ENCODE results near the gene PAGE2B. TPM values are rescaled to one million over a fixed set of nuclear protein-coding genes. Genes with fewer than 3 reads are reported as not detected.

The PAGE2B gene, protein sequence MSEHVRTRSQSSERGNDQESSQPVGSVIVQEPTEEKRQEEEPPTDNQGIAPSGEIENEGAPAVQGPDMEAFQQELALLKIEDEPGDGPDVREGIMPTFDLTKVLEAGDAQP
- total RNA-seq (2021) (0.46 to 0.94 TPM (median 0.92 TPM) in 3 replicates), Bru-seq, nascent RNA (percentile 19 among the genes with signal in this experiment)
- long read RNA-seq, experiment 1: 0 reads
- long read RNA-seq, experiment 2: 0 reads
- long read RNA-seq, experiment 3: 0 reads

GRCh38 chrX:55074851-55075467 is at the start of gene PAGE2B:
Gene PAGE2B, plus strand, starts transcription at chrX:55075030. Its CDS starts 1,012 bp downstream, at chrX:55076042.
- no peaks in the 10 kb centered on the region for H3K4me1 Mint-ChIP-seq
- DNase-seq (ENCODE audit: low spot score): no peak
- peaks cover 12% of the 10 kb centered on the region for H3K9me3 Mint-ChIP-seq
- TF ChIP-seq ZNF281 (CRISPR knock-in tag; IDR thresholded peaks at IDR 0.05): no peak
- no peaks in the 10 kb centered on the region for H3K36me3 Mint-ChIP-seq
- POLR2A ChIA-PET: no interaction called here
- no peak within 1 kb of the TSS for H3K4me3 Mint-ChIP-seq
- H3K27me3 Mint-ChIP-seq (ENCODE audit: low read depth): peaks cover 11% of the 10 kb centered on the region
- ATAC-seq: no peak
- CTCF ChIA-PET: no interaction called here
- H3K27ac Mint-ChIP-seq: no peak within 1 kb of the TSS

GRCh38 chrX:55026143-55026542 is 48.7 kb upstream of the PAGE2B start:
- Mint-ChIP-seq H3K27me3 (ENCODE audit: low read depth) (no peaks in the 10 kb centered on the region; the same call in 1 of the 2 replicates), H3K4me3 (no peak overlapping the region), H3K9me3 (no peaks in the 10 kb centered on the region), H3K36me3 (no peaks in the 10 kb centered on the region), H3K27ac (no peak overlapping the region), H3K4me1 (peaks cover 16% of the 10 kb centered on the region)
- DNase-seq (ENCODE audit: low spot score) (no peak), ATAC-seq (no peak)
- POLR2A ChIA-PET: no interaction called here
- CTCF ChIA-PET: no interaction called here
- TF ChIP-seq, protein P1, sequence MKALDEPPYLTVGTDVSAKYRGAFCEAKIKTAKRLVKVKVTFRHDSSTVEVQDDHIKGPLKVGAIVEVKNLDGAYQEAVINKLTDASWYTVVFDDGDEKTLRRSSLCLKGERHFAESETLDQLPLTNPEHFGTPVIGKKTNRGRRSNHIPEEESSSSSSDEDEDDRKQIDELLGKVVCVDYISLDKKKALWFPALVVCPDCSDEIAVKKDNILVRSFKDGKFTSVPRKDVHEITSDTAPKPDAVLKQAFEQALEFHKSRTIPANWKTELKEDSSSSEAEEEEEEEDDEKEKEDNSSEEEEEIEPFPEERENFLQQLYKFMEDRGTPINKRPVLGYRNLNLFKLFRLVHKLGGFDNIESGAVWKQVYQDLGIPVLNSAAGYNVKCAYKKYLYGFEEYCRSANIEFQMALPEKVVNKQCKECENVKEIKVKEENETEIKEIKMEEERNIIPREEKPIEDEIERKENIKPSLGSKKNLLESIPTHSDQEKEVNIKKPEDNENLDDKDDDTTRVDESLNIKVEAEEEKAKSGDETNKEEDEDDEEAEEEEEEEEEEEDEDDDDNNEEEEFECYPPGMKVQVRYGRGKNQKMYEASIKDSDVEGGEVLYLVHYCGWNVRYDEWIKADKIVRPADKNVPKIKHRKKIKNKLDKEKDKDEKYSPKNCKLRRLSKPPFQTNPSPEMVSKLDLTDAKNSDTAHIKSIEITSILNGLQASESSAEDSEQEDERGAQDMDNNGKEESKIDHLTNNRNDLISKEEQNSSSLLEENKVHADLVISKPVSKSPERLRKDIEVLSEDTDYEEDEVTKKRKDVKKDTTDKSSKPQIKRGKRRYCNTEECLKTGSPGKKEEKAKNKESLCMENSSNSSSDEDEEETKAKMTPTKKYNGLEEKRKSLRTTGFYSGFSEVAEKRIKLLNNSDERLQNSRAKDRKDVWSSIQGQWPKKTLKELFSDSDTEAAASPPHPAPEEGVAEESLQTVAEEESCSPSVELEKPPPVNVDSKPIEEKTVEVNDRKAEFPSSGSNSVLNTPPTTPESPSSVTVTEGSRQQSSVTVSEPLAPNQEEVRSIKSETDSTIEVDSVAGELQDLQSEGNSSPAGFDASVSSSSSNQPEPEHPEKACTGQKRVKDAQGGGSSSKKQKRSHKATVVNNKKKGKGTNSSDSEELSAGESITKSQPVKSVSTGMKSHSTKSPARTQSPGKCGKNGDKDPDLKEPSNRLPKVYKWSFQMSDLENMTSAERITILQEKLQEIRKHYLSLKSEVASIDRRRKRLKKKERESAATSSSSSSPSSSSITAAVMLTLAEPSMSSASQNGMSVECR (CRISPR knock-in tag; IDR thresholded peaks at IDR 0.05; ENCODE audit: borderline replicate concordance): no peak
- TF ChIP-seq CREB1 (CRISPR knock-in tag; IDR thresholded peaks at IDR 0.05) (no peak), ZNF423 (CRISPR knock-in tag; IDR thresholded peaks at IDR 0.05) (no peak), PRRX2 (CRISPR knock-in tag; IDR thresholded peaks at IDR 0.05) (no peak), ZNF317 (CRISPR knock-in tag; IDR thresholded peaks at IDR 0.05; ENCODE audit: borderline replicate concordance, low read depth) (no peak), CDX4 (CRISPR knock-in tag; IDR thresholded peaks at IDR 0.05; ENCODE audit: borderline replicate concordance) (no peak), GRHL2 (CRISPR knock-in tag; IDR thresholded peaks at IDR 0.05; ENCODE audit: insufficient replicate concordance, severe bottlenecking) (no peak), ESRRA (CRISPR knock-in tag; IDR thresholded peaks at IDR 0.05; ENCODE audit: borderline replicate concordance) (no peak), CTCF (IDR thresholded peaks at IDR 0.05) (no peak), ATF1 (CRISPR knock-in tag; IDR thresholded peaks at IDR 0.05) (no peak), ZNF232 (CRISPR knock-in tag; IDR thresholded peaks at IDR 0.05) (no peak), FOXK1 (CRISPR knock-in tag; IDR thresholded peaks at IDR 0.05) (no peak)
- TF ChIP-seq, protein P2, sequence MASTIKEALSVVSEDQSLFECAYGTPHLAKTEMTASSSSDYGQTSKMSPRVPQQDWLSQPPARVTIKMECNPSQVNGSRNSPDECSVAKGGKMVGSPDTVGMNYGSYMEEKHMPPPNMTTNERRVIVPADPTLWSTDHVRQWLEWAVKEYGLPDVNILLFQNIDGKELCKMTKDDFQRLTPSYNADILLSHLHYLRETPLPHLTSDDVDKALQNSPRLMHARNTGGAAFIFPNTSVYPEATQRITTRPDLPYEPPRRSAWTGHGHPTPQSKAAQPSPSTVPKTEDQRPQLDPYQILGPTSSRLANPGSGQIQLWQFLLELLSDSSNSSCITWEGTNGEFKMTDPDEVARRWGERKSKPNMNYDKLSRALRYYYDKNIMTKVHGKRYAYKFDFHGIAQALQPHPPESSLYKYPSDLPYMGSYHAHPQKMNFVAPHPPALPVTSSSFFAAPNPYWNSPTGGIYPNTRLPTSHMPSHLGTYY (CRISPR knock-in tag; IDR thresholded peaks at IDR 0.05): no peak
- TF ChIP-seq, protein P3, sequence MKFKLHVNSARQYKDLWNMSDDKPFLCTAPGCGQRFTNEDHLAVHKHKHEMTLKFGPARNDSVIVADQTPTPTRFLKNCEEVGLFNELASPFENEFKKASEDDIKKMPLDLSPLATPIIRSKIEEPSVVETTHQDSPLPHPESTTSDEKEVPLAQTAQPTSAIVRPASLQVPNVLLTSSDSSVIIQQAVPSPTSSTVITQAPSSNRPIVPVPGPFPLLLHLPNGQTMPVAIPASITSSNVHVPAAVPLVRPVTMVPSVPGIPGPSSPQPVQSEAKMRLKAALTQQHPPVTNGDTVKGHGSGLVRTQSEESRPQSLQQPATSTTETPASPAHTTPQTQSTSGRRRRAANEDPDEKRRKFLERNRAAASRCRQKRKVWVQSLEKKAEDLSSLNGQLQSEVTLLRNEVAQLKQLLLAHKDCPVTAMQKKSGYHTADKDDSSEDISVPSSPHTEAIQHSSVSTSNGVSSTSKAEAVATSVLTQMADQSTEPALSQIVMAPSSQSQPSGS (CRISPR knock-in tag; IDR thresholded peaks at IDR 0.05; ENCODE audit: borderline replicate concordance, low read depth): no peak
- TF ChIP-seq, protein P4, sequence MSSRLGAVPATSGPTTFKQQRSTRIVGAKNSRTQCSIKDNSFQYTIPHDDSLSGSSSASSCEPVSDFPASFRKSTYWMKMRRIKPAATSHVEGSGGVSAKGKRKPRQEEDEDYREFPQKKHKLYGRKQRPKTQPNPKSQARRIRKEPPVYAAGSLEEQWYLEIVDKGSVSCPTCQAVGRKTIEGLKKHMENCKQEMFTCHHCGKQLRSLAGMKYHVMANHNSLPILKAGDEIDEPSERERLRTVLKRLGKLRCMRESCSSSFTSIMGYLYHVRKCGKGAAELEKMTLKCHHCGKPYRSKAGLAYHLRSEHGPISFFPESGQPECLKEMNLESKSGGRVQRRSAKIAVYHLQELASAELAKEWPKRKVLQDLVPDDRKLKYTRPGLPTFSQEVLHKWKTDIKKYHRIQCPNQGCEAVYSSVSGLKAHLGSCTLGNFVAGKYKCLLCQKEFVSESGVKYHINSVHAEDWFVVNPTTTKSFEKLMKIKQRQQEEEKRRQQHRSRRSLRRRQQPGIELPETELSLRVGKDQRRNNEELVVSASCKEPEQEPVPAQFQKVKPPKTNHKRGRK (CRISPR knock-in tag; IDR thresholded peaks at IDR 0.05; ENCODE audit: borderline replicate concordance): no peak

All from WTC11 (cell line).